Glutamatergic neuron (in vitro differentiated cells): ENCODE data around the gene NPVF. TPM values are rescaled to one million over a fixed set of nuclear protein-coding genes. Genes with fewer than 3 reads are reported as not detected.

Source experiments
- DNase-seq: peaks from one replicate; pipeline ENCODE4 v3.0.0; 2022
- H3K27ac Mint-ChIP-seq: one replicate; pipeline ENCODE4 v1.8.0; 2020; ENCODE audit warnings: mild to moderate bottlenecking, mixed read lengths, inconsistent platforms; ENCODE audit not compliant: unreplicated experiment
- H3K27me3 Mint-ChIP-seq: one replicate; pipeline ENCODE4 v1.8.0; 2020; ENCODE audit warnings: mild to moderate bottlenecking, moderate library complexity, mixed read lengths, inconsistent platforms; ENCODE audit not compliant: unreplicated experiment
- H3K36me3 Mint-ChIP-seq: one replicate; pipeline ENCODE4 v1.8.0; 2020; ENCODE audit warnings: mild to moderate bottlenecking, mixed read lengths, inconsistent platforms; ENCODE audit not compliant: unreplicated experiment
- H3K4me1 Mint-ChIP-seq: one replicate; pipeline ENCODE4 v1.8.0; 2020; ENCODE audit warnings: mild to moderate bottlenecking, low read depth, mixed read lengths, inconsistent platforms; ENCODE audit not compliant: unreplicated experiment
- H3K4me3 Mint-ChIP-seq: one replicate; pipeline ENCODE4 v1.8.0; 2020; ENCODE audit warnings: mild to moderate bottlenecking, mixed read lengths, inconsistent platforms; ENCODE audit not compliant: unreplicated experiment
- H3K9me3 Mint-ChIP-seq: one replicate; pipeline ENCODE4 v1.8.0; 2020; ENCODE audit warnings: mild to moderate bottlenecking, moderate library complexity, mixed read lengths, inconsistent platforms; ENCODE audit not compliant: unreplicated experiment
- total RNA-seq: library from RNA; stranded (reverse); fragmentation: NEBNext Ultra II Directional; extraction: Animal tissue kit (Norgen Biotek cat#: 25700); gene quantifications from one replicate; pipeline ENCODE4 v1.2.1, GENCODE V29; 2021; ENCODE audit not compliant: unreplicated experiment
- TF ChIP-seq, protein P1 (sequence below): fragments of 200-600 bp; sonication (generic); IDR thresholded peaks from one replicate; pipeline ENCODE4 v1.5.0; 2021; ENCODE audit not compliant: partially characterized antibody, unreplicated experiment

Gene NPVF
- total RNA-seq, 1 donor from 2014 or later, result not detected

DNA sequence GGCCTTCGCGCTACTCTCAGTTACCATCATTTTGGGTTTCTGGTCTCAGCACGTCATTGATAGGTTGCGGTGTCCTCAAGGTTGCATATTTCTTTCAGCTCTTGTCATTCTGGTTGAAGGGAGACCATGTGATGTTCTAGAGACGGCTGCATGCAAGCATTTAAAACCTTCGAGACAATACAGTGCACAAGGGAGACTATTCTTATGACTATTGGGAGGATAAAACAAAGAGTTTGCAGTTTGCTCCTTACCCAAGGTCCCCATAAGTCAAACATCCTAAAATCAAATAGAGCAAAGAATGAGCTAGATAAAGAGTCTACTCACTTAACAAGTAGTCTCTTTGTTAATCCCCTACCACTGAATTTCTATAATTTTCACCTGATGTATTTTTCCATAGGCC is 39.1 kb downstream of the NPVF start:
- Mint-ChIP-seq H3K27ac (no peak overlapping the region), H3K4me1 (peaks cover 4% of the 10 kb centered on the region), H3K9me3 (peaks cover 2% of the 10 kb centered on the region), H3K4me3 (no peak overlapping the region), H3K36me3 (peaks cover 3% of the 10 kb centered on the region), H3K27me3 (no peaks in the 10 kb centered on the region)
- TF ChIP-seq, protein P1, sequence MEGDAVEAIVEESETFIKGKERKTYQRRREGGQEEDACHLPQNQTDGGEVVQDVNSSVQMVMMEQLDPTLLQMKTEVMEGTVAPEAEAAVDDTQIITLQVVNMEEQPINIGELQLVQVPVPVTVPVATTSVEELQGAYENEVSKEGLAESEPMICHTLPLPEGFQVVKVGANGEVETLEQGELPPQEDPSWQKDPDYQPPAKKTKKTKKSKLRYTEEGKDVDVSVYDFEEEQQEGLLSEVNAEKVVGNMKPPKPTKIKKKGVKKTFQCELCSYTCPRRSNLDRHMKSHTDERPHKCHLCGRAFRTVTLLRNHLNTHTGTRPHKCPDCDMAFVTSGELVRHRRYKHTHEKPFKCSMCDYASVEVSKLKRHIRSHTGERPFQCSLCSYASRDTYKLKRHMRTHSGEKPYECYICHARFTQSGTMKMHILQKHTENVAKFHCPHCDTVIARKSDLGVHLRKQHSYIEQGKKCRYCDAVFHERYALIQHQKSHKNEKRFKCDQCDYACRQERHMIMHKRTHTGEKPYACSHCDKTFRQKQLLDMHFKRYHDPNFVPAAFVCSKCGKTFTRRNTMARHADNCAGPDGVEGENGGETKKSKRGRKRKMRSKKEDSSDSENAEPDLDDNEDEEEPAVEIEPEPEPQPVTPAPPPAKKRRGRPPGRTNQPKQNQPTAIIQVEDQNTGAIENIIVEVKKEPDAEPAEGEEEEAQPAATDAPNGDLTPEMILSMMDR, result no peak
- DNase-seq, result no peak

DNA sequence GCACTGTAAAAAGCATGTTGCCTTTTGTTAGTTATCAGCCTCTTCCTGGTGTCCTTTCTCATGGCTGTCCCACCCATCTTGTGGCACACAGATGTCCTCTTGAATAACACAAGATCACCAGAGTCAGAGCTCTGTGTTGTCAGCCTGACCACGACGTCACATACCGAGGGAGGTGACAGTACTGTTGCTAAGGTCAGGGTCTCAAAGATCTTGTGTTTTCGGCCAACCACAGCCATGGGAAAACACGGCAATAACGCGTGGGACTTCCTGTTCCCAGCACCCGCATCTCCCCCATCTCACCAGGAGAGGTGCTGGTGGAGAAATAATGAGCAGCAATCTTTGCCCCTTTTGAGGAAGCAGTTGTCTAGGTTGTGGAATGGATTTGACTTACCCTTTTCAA is 40.4 kb downstream of the NPVF start:
- Mint-ChIP-seq H3K9me3 (no peaks in the 10 kb centered on the region), H3K27ac (peak overlapping the region; percentile 64), H3K4me1 (peaks cover 4% of the 10 kb centered on the region), H3K36me3 (no peaks in the 10 kb centered on the region), H3K4me3 (no peak overlapping the region), H3K27me3 (no peaks in the 10 kb centered on the region)
- TF ChIP-seq, protein P1, result no peak
- no peak for DNase-seq

- TF ChIP-seq, protein P1, result no peak
- no peak for DNase-seq
- H3K9me3 Mint-ChIP-seq, result no peaks in the 10 kb centered on the region
- H3K27ac Mint-ChIP-seq, result no peak overlapping the region
- peaks cover 4% of the 10 kb centered on the region for H3K4me1 Mint-ChIP-seq
- no peaks in the 10 kb centered on the region for H3K27me3 Mint-ChIP-seq
- H3K4me3 Mint-ChIP-seq, result no peak overlapping the region
- H3K36me3 Mint-ChIP-seq, result no peaks in the 10 kb centered on the region
Observed at GRCh38 chr7:25186436-25186835, 41.9 kb downstream of the NPVF start.

GRCh38 chr7:25181532-25181931 is 46.8 kb downstream of the NPVF start:
- peaks cover 2% of the 10 kb centered on the region for H3K9me3 Mint-ChIP-seq
- H3K36me3 Mint-ChIP-seq, result no peaks in the 10 kb centered on the region
- H3K4me1 Mint-ChIP-seq, result peaks cover 4% of the 10 kb centered on the region
- H3K27ac Mint-ChIP-seq, result no peak overlapping the region
- no peaks in the 10 kb centered on the region for H3K27me3 Mint-ChIP-seq
- TF ChIP-seq, protein P1, result no peak
- no peak overlapping the region for H3K4me3 Mint-ChIP-seq
- no peak for DNase-seq

DNA sequence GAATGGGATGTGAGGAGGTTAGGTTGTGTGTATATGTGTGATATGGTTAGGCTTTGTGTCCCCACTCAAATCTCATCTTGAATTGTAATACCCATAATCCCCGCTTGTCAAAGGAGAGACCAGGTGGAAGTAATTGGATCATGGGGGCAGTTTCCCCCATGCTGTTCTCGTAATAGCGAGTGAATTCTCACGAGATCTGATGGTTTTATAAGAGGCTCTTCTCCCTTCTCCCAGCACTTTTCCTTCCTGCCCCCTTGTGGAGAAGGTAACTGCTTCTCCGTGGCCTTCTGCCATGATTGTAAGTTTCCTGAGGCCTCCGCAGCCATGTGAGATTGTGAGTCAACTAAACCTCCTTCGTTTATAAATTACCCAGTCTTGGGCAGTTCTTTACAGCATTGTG is 47.3 kb downstream of the NPVF start:
- H3K9me3 Mint-ChIP-seq, result peaks cover 2% of the 10 kb centered on the region
- DNase-seq, result no peak
- TF ChIP-seq, protein P1, result no peak
- H3K27ac Mint-ChIP-seq, result no peak overlapping the region
- H3K4me3 Mint-ChIP-seq, result peak overlapping the region; percentile 56
- H3K27me3 Mint-ChIP-seq, result no peaks in the 10 kb centered on the region
- H3K36me3 Mint-ChIP-seq, result no peaks in the 10 kb centered on the region
- peaks cover 4% of the 10 kb centered on the region for H3K4me1 Mint-ChIP-seq
